Vagina (tissue), 2 donors: ENCODE measurements around the gene PLEKHG3.

Experiments used
- POLR2A ChIP-seq, 2 donors: fragments of 450-650 bp; IDR thresholded peaks; one replicate each; pipeline ENCODE4 v1.6.1; 2017; ENCODE audit warnings: antibody characterized with exemption in 2 of 2, mild to moderate bottlenecking in 2 of 2, moderate library complexity in 2 of 2
- TF ChIP-seq, protein P1 (sequence below), 3 experiments: fragments of 450-650 bp in 2 of 3; fragments of 200-600 bp in 1 of 3; sonication (generic) in 1 of 3; IDR thresholded peaks; one replicate each; pipeline ENCODE4 v1.5.1; 2017 to 2019; ENCODE audit warnings: antibody characterized with exemption in 3 of 3, mild to moderate bottlenecking in 2 of 3, moderate library complexity in 2 of 3

DNA sequence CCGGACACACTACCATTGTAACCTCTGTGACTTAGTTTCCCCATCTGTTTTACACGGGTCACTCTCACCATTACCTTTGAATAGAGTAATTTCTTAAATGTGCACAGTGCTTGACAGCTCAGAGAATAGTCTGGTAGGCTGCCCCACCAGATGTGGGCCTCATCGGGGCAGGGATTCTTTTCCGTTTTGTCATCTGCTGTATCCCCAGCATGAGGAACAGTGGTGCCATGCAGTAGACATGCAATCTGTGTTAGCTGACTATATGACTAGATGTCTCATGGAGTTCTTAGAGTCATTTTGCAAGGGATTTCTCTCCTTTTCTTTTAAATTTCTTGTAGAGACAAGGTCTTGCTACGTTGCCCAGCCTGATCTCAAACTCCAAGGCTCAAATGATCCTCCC is 44.9 kb upstream of the PLEKHG3 start:
- TF ChIP-seq POLR2A (IDR thresholded peaks at IDR 0.05): no peak
- TF ChIP-seq, protein P1, sequence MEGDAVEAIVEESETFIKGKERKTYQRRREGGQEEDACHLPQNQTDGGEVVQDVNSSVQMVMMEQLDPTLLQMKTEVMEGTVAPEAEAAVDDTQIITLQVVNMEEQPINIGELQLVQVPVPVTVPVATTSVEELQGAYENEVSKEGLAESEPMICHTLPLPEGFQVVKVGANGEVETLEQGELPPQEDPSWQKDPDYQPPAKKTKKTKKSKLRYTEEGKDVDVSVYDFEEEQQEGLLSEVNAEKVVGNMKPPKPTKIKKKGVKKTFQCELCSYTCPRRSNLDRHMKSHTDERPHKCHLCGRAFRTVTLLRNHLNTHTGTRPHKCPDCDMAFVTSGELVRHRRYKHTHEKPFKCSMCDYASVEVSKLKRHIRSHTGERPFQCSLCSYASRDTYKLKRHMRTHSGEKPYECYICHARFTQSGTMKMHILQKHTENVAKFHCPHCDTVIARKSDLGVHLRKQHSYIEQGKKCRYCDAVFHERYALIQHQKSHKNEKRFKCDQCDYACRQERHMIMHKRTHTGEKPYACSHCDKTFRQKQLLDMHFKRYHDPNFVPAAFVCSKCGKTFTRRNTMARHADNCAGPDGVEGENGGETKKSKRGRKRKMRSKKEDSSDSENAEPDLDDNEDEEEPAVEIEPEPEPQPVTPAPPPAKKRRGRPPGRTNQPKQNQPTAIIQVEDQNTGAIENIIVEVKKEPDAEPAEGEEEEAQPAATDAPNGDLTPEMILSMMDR (IDR thresholded peaks at IDR 0.05): no peak
